ENCODE data around the gene AACS.

DNA sequence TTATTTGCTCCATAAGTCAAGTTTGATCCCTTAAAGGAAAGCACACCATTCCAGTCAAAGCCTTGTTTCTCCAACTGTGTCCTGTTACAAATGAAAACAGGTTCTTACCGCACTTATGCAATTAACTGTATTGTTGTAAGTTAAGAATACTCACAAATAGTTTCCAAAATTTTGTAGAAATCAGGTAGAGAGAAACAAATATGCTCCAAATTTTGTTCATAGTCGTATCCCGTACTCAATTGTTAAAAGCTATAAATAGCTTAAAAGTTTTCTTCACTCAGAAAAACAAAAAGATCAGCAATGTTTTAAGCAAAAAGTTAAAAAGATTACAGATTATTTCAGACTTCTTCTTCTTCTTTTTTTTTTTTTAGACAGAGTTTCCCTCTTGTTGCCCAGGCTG lies 4.0 kb upstream of the AACS start:
- TF ChIP-seq, protein P1, sequence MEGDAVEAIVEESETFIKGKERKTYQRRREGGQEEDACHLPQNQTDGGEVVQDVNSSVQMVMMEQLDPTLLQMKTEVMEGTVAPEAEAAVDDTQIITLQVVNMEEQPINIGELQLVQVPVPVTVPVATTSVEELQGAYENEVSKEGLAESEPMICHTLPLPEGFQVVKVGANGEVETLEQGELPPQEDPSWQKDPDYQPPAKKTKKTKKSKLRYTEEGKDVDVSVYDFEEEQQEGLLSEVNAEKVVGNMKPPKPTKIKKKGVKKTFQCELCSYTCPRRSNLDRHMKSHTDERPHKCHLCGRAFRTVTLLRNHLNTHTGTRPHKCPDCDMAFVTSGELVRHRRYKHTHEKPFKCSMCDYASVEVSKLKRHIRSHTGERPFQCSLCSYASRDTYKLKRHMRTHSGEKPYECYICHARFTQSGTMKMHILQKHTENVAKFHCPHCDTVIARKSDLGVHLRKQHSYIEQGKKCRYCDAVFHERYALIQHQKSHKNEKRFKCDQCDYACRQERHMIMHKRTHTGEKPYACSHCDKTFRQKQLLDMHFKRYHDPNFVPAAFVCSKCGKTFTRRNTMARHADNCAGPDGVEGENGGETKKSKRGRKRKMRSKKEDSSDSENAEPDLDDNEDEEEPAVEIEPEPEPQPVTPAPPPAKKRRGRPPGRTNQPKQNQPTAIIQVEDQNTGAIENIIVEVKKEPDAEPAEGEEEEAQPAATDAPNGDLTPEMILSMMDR (IDR thresholded peaks at IDR 0.05; ENCODE audit: low read depth, low read length, missing input control), result no peak
- TF ChIP-seq, protein P2, sequence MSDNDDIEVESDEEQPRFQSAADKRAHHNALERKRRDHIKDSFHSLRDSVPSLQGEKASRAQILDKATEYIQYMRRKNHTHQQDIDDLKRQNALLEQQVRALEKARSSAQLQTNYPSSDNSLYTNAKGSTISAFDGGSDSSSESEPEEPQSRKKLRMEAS (IDR thresholded peaks at IDR 0.05), result no peak
- TF ChIP-seq, protein P3, sequence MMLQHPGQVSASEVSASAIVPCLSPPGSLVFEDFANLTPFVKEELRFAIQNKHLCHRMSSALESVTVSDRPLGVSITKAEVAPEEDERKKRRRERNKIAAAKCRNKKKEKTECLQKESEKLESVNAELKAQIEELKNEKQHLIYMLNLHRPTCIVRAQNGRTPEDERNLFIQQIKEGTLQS (IDR thresholded peaks at IDR 0.05), result no peak
- TF ChIP-seq, protein P4, sequence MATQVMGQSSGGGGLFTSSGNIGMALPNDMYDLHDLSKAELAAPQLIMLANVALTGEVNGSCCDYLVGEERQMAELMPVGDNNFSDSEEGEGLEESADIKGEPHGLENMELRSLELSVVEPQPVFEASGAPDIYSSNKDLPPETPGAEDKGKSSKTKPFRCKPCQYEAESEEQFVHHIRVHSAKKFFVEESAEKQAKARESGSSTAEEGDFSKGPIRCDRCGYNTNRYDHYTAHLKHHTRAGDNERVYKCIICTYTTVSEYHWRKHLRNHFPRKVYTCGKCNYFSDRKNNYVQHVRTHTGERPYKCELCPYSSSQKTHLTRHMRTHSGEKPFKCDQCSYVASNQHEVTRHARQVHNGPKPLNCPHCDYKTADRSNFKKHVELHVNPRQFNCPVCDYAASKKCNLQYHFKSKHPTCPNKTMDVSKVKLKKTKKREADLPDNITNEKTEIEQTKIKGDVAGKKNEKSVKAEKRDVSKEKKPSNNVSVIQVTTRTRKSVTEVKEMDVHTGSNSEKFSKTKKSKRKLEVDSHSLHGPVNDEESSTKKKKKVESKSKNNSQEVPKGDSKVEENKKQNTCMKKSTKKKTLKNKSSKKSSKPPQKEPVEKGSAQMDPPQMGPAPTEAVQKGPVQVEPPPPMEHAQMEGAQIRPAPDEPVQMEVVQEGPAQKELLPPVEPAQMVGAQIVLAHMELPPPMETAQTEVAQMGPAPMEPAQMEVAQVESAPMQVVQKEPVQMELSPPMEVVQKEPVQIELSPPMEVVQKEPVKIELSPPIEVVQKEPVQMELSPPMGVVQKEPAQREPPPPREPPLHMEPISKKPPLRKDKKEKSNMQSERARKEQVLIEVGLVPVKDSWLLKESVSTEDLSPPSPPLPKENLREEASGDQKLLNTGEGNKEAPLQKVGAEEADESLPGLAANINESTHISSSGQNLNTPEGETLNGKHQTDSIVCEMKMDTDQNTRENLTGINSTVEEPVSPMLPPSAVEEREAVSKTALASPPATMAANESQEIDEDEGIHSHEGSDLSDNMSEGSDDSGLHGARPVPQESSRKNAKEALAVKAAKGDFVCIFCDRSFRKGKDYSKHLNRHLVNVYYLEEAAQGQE (IDR thresholded peaks at IDR 0.05), result no peak
- TF ChIP-seq NR2F2 (IDR thresholded peaks at IDR 0.05) (no peak), RAD21 (IDR thresholded peaks at IDR 0.05) (no peak), YY1 (IDR thresholded peaks at IDR 0.05) (no peak), EGR1 (IDR thresholded peaks at IDR 0.05; ENCODE audit: low read depth in 2 of 2) (no peak), RXRA (IDR thresholded peaks at IDR 0.05) (no peak), HNF4A (conservative IDR thresholded peaks at IDR 0.05) (no peak), TAF1 (conservative IDR thresholded peaks at IDR 0.05) (no peak), SP1 (IDR thresholded peaks at IDR 0.05) (no peak)
- TF ChIP-seq, protein P5, sequence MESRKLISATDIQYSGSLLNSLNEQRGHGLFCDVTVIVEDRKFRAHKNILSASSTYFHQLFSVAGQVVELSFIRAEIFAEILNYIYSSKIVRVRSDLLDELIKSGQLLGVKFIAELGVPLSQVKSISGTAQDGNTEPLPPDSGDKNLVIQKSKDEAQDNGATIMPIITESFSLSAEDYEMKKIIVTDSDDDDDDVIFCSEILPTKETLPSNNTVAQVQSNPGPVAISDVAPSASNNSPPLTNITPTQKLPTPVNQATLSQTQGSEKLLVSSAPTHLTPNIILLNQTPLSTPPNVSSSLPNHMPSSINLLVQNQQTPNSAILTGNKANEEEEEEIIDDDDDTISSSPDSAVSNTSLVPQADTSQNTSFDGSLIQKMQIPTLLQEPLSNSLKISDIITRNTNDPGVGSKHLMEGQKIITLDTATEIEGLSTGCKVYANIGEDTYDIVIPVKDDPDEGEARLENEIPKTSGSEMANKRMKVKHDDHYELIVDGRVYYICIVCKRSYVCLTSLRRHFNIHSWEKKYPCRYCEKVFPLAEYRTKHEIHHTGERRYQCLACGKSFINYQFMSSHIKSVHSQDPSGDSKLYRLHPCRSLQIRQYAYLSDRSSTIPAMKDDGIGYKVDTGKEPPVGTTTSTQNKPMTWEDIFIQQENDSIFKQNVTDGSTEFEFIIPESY (IDR thresholded peaks at IDR 0.05), result no peak
